AG09319 (cell line): ENCODE measurements around the gene BCL2L14.

Experiments used
- DNase-seq: peaks from one replicate; pipeline ENCODE4 v3.0.0-alpha.2; 2010; ENCODE audit warnings: low read depth; ENCODE audit errors: extremely low read depth
- TF ChIP-seq, protein P1 (sequence below): IDR thresholded peaks from 2 replicates; pipeline ENCODE4 v1.5.1; 2011; ENCODE audit warnings: low read depth, mild to moderate bottlenecking, inconsistent platforms, low read length, moderate library complexity

Gene BCL2L14

DNA sequence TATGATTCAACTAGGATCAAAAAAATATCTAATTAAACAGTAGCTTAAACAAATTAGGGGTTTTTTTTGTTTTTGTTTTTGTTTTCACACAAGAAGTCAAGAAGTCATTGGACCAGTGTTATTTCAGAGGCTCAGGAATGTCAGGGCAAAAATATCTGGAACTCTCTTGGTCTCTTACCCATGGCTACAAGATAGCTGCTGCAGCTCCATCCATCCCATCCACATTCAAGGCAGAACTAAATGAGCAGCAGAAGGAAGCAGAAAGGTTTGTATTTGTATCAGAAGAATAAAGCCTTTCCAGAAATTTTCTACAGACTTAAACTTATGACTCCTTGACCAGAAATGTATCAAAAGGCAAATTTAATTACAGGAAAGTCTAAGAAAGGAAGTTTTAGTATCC is 33.8 kb upstream of the BCL2L14 start:
- TF ChIP-seq, protein P1, sequence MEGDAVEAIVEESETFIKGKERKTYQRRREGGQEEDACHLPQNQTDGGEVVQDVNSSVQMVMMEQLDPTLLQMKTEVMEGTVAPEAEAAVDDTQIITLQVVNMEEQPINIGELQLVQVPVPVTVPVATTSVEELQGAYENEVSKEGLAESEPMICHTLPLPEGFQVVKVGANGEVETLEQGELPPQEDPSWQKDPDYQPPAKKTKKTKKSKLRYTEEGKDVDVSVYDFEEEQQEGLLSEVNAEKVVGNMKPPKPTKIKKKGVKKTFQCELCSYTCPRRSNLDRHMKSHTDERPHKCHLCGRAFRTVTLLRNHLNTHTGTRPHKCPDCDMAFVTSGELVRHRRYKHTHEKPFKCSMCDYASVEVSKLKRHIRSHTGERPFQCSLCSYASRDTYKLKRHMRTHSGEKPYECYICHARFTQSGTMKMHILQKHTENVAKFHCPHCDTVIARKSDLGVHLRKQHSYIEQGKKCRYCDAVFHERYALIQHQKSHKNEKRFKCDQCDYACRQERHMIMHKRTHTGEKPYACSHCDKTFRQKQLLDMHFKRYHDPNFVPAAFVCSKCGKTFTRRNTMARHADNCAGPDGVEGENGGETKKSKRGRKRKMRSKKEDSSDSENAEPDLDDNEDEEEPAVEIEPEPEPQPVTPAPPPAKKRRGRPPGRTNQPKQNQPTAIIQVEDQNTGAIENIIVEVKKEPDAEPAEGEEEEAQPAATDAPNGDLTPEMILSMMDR = no peak
- DNase-seq = no peak

DNA sequence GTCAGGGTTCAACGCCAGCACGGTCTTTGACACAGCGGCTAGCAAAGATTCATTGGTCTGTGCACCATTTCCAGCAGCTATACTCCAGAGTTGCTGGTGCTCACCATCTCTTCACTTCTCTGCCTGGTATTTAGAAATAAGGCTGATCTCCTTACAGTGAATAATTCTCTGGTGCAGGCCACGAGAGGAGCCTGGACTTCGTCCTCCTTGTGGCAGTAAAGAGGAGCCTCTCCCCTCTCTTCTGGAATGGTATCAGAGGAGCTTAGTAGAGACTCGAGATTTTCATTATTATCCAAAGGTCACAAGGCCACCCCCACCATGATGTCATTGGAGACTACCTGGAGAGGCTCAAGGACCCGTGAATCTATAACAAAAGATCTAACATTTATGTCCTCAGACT is 30.8 kb upstream of the BCL2L14 start:
- TF ChIP-seq, protein P1 = no peak
- no peak for DNase-seq

DNA sequence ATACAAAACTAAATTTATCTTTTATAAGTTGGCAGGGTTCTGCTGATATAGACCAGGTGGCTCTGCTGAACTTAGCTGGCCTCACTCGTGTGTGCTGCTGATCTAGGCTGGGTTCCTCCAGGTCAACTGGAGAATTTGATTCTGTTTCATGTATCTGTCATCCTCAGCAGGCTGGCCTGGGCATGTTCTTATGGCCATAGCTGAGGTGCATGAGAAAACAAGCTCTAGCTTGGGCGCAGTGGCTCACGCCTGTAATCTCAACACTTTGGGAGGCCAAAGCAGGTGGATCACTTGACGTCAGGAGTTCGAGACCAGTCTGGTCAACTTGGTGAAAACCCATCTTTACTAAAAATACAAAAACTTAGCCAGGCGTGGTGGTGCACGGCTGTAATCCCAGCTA is 24.3 kb upstream of the BCL2L14 start:
- TF ChIP-seq, protein P1 = no peak
- DNase-seq = no peak

DNA sequence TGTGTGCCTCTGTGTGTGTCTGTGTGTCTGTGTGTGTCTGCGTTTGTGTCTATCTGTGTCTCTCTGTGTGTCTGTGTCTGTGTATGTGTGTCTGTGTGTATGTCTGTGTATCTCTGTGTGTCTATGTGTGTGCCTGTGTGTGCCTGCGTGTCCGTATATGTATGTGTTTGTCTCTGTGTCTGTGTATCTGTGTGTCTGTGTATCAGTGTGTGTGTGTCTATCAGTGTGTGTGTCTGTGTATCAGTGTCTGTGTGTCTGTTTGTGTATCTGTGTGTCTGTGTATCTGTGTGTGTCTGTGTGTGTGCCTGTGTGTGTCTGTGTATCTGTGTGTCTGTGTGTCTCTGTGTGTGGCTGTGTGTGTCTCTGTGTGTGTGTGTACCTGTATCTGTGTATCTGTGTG is 23.1 kb upstream of the BCL2L14 start:
- TF ChIP-seq, protein P1 = no peak
- no peak for DNase-seq

DNA sequence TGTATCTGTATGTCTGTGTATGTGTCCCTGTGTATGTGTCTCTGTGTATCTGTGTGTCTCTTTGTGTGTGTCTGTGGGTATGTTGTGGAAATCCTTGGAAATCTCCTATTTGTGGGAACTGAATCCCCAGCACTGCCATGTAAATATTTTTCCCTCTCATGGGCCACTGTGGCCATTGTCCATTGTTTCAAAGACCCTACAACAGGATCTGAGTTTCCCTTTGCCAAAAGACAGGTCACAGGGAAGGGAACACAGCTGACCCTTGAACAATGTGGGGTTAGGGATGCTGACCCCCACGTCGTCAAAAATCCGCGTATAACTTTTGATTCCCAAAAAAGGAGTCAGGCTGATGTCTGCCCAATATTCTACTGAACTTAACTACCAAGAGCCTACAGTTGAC is 22.5 kb upstream of the BCL2L14 start:
- DNase-seq = no peak
- TF ChIP-seq, protein P1 = no peak

DNA sequence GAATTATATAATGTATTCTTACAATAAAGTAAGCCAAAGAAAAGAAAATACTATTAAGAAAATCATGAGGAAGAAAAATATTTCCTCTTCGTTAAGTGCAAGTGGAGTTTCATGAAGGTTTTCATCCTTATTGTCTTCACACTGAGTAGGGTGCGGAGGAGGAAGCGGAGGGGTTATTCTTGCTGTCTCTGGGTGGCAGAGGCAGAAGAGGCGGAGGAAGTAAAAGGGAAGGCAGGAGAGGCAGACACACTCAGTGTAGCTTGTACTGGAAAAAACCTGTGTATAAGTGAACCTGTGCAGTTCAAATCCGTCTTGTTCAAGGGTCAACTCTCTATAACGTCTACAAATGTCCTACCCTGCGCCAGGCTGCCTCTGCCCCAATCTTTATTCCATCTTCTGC is 22.0 kb upstream of the BCL2L14 start:
- TF ChIP-seq, protein P1 = no peak
- no peak for DNase-seq

DNA sequence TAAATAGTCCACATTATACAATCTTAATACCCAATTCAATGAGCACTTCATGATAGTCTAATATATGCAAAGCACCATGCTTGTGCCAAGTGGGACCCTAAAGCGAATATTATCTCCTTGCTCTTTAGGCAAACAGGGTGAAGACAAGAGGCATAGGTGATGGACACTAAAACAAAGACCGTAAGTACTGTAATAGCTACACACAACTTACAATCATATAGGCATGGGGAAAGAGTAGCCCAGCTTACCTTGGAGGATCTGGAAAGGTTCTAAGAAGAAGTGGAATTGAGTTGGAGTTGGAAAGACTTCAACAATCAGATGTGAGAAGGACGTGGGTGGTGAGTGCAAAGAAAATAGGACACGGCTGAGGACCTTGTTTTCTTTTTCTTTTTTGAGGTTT is 19.1 kb upstream of the BCL2L14 start:
- no peak for DNase-seq
- TF ChIP-seq, protein P1 = no peak
